Central memory CD4-positive, alpha-beta T cell (primary cell): ENCODE measurements around the gene CROCC2.

Source experiments
- DNase-seq: peaks from one replicate; pipeline ENCODE4 v3.0.0; 2022

The CROCC2 gene

DNA sequence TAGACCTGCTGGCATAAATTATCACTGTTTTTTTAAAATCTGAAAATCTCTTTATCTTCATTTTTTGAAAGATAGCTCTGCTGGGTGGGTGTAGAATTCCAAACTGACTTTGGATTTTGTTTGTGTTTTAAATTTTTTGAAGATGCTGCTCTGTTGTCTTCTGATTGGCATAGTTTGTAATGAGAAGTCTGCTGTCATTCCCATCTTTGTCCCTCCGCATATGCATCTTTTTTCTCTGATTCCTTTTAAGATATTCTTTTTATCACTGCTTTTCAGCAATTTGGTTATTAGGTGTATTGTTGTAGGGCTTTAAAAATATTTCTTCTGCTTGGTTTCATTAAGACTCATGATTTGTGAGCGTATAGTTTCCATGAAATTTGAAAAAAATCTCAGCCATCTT, 99.4 kb downstream of the CROCC2 start:
- no peak for DNase-seq

DNA sequence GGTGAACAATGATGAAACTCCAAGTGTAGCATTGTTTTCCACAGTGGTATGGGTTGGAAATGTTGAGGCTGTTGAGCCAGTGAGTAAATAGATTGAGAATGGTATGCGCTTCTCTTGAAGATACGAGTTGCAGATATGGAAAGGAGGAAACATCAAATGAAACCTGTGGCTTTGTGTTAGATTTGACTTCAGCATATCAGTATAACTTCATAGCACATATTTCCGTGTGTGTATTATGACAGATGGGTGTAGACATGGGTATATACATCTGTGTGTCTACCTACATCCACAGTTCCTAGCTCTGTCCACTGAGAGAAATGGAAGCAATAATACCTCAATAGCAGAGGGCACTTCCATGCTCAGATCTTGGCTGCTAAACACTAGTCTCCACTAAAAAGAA, 100.3 kb downstream of the CROCC2 start:
- DNase-seq: no peak

GRCh38 chr2:241007111-241007510, 101.0 kb downstream of the CROCC2 start:
- no peak for DNase-seq

DNA sequence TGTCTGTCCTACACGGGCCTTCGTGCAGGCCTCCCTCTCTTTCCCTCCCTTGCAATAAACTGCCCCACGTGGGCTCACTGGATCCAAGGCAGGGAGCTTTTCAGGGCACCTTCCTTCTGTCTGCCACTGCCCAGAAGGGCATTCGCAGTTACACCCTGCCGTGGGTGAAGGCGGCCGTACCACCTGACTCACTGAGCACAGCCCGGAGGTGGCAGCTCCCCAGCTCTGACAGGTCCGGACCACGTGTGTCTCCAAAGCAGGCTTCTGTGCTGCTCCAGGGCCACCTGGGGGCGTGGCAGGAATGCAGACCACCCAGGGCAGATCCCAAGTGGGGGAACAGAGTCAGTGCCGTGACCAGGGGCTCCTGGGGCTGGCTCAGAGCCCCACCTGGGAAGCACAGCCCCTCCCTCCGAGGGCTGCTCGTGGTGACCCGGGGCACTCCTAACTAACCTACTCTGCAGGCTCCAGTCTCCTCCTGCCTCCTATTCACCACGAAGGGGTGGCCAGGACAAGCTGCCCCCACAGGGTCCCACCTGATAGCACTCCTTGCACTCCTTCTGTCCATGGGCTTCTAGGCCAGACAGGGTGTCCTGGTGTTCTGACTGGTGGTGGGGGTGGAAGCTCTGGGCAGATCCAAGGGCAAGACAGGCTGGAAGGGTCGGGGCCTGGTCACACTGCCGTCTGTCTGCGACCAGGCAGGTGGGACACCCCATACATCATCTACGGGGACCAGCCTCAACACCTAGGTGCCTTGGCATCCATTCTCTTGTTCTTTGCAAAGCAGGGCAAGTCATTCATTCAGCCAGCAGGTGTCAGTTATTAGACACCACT, 102.0 kb downstream of the CROCC2 start:
- DNase-seq: no peak

- DNase-seq: no peak
Observed at GRCh38 chr2:241008711-241009121, 102.6 kb downstream of the CROCC2 start.

GRCh38 chr2:241009191-241009590, 103.1 kb downstream of the CROCC2 start:
- DNase-seq: no peak

GRCh38 chr2:241009601-241010530, 103.7 kb downstream of the CROCC2 start:
- DNase-seq: peak; percentile 44

DNA sequence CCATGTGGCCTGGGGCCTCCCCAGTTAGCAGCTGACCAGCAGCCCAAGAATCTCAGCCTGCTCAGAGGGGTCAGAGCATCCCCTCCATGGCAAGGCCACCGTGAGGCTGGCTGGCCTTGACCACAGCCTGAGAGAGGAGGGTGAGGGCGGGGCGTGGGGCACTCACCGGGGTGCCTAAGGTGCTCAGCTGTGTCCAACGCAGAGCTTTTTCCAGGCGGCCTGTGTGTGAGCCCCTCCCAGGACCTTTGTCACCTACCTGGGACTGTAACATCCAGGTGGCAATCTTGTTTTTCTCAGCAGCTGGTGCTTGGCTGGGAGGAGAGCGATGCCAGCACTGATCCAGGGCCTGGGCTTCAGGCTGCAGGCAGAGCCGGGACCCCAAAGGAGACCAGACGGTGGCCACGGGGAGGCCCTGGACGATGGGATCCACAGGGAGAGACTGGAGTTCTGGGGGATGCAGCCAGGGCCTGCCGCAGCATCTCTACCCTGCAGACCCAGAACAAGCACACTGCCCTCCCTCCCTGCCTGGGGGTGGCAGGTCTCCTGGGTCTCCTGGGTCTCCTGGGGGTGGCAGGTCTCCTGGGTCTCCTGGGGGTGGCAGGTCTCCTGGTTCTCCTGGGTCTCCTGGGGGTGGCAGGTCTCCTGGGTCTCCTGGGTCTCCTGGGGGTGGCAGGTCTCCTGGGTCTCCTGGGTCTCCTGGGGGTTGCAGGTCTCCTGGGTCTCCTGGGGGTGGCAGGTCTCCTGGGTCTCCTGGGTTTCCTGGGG, 104.6 kb downstream of the CROCC2 start:
- DNase-seq: no peak

GRCh38 chr2:241011296-241011600, 105.1 kb downstream of the CROCC2 start:
- no peak for DNase-seq

DNA sequence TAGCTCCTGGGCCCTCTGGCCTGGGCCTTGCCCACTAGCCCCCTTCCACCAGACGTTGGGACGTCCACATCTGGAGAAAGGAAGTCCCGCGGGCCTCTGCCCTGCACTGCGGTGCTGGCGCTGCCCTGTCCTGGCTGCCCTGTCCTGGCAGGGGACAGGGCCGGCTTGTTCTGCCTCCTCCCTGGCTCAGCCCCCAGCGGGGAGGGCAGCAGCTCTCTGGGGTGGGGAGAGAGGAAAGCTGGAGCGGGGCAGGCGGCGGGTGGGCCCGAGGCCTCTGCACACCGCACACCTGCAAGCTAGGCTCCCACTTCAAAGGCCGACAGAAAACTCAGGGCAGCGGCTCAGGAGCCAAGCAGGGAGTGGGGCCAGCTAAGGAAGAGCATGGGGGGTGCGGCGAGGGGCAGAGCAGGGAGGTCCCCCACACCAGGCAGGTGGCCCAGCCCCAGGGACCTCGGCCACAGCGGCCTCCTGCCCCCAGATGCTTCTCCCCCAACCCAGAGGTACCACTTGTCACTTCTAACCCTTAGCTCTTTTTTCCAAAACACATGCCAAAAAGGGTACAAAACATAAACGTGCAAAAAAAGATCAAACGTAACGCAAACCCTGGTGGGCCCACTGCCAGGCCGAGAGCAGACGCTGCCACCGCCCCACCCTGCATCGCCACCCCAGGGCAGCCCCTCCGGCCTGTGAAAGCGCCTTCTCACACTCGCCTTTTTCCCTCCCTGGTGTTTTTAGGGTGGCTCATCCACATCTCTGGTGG, 105.8 kb downstream of the CROCC2 start:
- no peak for DNase-seq

GRCh38 chr2:241014224-241014623, 108.1 kb downstream of the CROCC2 start:
- no peak for DNase-seq

DNA sequence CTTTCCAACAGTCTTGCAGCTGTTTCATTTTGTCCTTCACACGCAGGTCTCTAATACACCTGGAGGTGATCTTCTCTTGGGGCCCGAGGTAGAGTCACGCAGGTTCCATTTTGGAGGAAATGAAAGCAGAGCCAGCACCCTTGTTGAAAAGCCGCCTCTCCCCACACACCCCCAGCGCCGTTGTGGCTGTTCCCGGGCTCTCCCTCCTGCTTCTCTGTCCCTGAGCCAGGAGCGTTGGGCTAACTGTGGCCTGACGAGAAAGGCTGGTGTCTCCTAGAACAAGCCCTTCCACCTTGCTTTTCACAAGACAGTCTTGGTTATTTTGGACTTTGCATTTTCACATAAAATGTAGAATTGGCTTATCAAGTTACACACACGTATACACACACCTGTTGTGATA, 108.6 kb downstream of the CROCC2 start:
- no peak for DNase-seq

DNA sequence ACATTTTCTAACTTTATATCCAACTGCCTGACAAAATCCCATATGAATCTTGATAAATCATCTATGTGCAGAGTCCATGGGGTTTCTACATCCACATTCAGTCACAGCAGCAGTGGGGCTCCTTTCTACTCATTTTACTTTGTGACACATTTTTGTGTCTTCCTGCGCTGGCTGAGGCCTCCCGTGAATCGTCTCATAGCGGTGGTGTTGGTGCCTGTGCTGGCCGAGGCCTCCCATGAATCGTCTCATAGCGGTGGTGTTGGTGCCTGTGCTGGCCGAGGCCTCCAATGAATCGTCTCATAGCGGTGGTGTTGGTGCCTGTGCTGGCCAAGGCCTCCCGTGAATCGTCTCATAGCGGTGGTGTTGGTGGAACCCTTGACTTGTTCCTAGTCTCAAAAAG, 109.3 kb downstream of the CROCC2 start:
- no peak for DNase-seq

- no peak for DNase-seq
Observed at GRCh38 chr2:241017228-241017940, 111.2 kb downstream of the CROCC2 start.

- DNase-seq: no peak
Observed at GRCh38 chr2:241018051-241018891, 112.1 kb downstream of the CROCC2 start.

DNA sequence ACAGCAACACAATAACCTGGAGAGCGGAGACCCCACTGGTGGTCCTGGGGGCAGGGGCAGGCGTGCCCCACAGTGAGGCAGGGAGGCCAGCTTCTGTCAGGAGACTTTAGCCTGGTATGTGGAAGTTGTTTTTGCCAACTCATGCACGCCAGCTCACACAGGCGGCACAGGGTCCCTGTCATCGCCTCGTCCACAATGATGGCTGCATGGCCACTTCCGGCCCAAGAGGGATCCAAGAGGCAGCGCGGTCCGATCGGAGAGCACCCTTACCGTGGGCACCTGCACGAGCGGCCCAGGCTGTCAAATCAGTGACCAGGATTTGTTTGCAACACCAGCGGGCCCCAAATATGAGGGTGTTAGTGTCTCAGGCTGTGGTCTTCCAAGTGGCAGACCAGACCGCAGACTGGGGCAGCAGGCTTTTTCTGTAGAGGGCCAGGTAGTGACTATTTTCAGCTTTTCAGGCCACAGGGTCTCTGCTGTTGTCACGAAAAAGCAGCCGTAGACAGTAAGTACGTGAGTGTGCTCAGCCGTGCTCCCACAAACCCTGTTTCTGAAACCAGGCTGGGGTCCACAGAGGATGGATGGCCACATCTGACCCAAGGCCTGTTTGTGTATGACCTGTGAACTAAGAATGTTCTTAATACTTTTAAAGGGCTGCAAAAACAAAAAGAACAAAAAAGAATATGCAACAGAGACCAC, 113.5 kb downstream of the CROCC2 start:
- no peak for DNase-seq

DNA sequence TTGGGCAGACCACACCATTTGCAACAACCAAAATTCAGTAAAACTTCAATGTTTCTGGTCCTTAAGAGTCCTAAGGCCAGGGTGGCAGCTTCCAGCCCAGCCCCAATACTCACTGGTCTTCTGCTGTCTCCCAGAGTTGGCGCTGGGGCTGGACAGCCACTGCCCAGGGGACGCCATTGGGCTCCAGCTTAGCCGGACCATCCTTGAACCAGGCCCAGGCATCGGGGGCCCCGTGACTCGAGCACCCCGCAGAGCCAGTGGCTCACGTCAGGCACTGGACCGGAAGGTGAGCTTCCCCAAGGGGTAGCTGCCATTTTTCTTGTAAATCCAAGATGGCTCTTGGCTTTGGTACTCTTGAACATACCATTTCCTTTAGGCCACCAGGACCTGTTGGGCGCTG, 114.1 kb downstream of the CROCC2 start:
- no peak for DNase-seq

DNA sequence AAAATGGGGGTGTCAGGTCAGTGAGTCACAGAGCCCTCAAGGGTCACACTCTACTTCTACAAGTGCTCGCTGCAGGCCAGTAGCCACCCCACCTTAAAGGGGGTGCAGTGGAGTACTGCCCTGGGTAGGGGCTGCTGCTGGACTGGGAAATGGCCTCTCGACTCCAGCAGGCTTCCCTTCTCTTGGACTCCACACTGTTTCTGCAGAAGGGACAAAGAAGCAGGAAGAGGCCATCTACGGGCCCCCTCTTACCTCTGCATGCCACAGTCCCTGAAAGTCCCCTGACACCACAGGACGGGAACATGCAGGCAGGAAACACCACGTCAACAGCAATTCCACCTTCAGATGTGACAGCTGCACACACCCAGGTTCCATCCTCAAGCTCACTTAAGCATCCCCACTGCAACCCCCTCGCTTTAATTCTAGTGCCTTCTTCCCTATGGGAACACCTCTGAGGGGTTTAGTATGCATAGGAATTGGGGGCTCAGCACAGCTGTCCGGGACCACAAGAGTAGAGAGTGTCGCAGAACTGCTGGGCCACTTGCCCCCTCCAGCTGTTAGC, 114.6 kb downstream of the CROCC2 start:
- DNase-seq: no peak

- DNase-seq: no peak
Observed at GRCh38 chr2:241025639-241026038, 119.5 kb downstream of the CROCC2 start.
